ENCODE measurements around the gene COX7C. TPM values are rescaled to one million over a fixed set of nuclear protein-coding genes. Genes with fewer than 3 reads are reported as not detected.

The COX7C gene
- total and polyA plus RNA-seq, 11 donors = 1,038 to 3,656 (median 1,913) TPM

DNA sequence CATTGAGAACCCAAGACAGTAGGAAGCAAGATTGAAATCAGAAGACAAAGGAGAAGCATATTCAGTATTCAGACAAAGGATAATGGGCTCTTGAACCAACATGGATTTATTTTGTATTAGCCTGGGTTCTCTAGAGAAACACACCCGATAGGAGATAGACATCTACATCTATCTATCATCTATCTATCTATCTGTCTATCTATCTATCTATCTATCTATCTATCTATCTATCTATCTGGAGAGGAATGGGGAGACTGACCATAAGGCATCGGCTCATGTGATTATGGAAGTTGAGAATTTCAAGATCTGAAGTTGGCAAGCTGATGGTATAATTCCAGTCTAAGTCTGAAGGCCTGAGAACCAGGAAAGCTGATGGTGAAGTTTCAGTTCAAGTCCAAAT is 13.4 kb downstream of the COX7C start:
- ATAC-seq (no peak), DNase-seq (no peak)
- TF ChIP-seq POLR2A (IDR thresholded peaks at IDR 0.05) = no peak
- TF ChIP-seq, protein P1, sequence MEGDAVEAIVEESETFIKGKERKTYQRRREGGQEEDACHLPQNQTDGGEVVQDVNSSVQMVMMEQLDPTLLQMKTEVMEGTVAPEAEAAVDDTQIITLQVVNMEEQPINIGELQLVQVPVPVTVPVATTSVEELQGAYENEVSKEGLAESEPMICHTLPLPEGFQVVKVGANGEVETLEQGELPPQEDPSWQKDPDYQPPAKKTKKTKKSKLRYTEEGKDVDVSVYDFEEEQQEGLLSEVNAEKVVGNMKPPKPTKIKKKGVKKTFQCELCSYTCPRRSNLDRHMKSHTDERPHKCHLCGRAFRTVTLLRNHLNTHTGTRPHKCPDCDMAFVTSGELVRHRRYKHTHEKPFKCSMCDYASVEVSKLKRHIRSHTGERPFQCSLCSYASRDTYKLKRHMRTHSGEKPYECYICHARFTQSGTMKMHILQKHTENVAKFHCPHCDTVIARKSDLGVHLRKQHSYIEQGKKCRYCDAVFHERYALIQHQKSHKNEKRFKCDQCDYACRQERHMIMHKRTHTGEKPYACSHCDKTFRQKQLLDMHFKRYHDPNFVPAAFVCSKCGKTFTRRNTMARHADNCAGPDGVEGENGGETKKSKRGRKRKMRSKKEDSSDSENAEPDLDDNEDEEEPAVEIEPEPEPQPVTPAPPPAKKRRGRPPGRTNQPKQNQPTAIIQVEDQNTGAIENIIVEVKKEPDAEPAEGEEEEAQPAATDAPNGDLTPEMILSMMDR (IDR thresholded peaks at IDR 0.05) = no peak
- Histone ChIP-seq H3K36me3 (no peaks in the 10 kb centered on the region), H3K27me3 (peaks cover 0 to 14% (median 0%) of the 10 kb centered on the region in 9 donors), H3K27ac (no peak overlapping the region), H3K9me3 (no peaks in the 10 kb centered on the region), H3K4me3 (no peak overlapping the region), H3K4me1 (no peaks in the 10 kb centered on the region)
- intact Hi-C loops (cut with DNase I) = no loop called here
- 92 to 94% (median 93%) methylated on average over 2 of the region's 2 CpGs for WGBS, 4 donors

DNA sequence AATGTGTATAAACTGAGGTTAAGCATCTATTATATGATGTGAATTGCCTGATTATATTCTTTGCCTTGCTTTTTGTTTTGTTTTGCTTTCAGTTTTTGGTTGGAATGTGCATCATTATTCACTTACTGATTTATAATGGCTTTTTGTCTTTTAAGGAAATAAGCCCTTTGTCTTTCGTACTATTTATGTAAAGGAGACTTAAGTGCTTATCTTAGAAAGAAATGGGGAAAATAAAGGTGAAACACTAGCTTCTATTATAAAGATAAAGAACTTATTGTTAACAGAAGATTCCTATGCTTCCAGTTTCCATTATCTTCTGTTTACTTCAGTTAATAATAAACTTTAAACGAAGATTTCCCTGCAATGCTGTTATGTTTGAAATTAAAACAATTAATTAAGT is 23.3 kb downstream of the COX7C start:
- no peak overlapping the region for H3K27ac ChIP-seq
- H3K9me3 ChIP-seq = no peaks in the 10 kb centered on the region
- DNase-seq = no peak
- no peaks in the 10 kb centered on the region for H3K27me3 ChIP-seq
- H3K4me3 ChIP-seq = no peak overlapping the region
- H3K4me1 ChIP-seq = no peaks in the 10 kb centered on the region
- ATAC-seq = no peak
- intact Hi-C loops (cut with DNase I) = no loop called here
- no peaks in the 10 kb centered on the region for H3K36me3 ChIP-seq
- 24 to 34% (median 29%) methylated on average over 2 of the region's 2 CpGs for WGBS, 4 donors
- TF ChIP-seq POLR2A (IDR thresholded peaks at IDR 0.05) = no peak
- TF ChIP-seq, protein P1 (IDR thresholded peaks at IDR 0.05) = no peak

DNA sequence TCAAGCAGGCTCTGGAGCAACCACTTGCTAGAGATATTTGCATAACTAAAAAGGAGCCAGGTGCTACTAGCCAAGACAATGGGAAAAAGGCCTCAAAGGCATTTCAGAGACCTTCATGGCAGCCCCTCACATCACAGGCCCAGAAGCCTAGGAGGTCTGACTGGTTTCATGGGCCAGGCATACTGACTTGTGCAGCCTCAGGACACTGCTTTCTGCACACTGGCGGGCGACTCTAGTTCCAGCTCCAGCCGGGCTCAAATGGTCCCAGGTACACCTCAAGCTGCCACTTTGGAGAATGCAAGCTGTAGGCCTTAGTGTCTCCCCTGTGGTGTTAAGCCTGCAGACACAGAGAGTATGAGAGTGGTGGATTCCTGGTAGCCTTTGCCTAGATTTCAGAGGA is 27.1 kb downstream of the COX7C start:
- Histone ChIP-seq H3K9me3 (no peaks in the 10 kb centered on the region), H3K27ac (no peak overlapping the region), H3K4me1 (no peaks in the 10 kb centered on the region), H3K27me3 (no peaks in the 10 kb centered on the region), H3K4me3 (no peak overlapping the region), H3K36me3 (no peaks in the 10 kb centered on the region)
- DNase-seq = no peak
- WGBS, 4 donors = 93 to 100% (median 95%) methylated on average over 3 of the region's 3 CpGs
- intact Hi-C loops (cut with DNase I) = no loop called here
- no peak for ATAC-seq
- TF ChIP-seq, protein P1 (IDR thresholded peaks at IDR 0.05) = no peak
- no peak for TF ChIP-seq POLR2A (IDR thresholded peaks at IDR 0.05)

DNA sequence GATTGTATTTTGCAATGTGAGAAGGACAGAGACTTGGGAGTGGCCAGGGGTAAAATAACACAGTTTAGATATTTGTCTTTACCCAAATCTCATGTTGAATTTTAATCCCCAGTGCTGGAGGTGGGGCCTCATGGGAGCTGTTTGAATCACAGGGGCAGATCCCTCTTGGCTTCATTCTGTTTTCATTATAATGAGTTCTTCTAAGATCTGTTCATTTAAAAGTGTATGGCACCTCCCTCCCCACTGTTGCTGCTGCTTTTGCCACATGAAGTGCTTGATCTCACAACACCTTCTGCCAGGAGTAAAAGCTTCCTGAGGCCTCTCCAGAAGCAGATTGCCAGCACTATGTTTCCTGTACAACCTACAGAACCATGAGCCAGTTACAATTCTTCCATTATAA is 28.1 kb downstream of the COX7C start:
- H3K4me3 ChIP-seq = no peak overlapping the region
- no peak for ATAC-seq

More for the DNA sequence above, 28.1 kb downstream of the COX7C start:
- Histone ChIP-seq H3K9me3 (no peaks in the 10 kb centered on the region), H3K27ac (no peak overlapping the region), H3K36me3 (no peaks in the 10 kb centered on the region), H3K27me3 (no peaks in the 10 kb centered on the region), H3K4me1 (no peaks in the 10 kb centered on the region)
- no peak for DNase-seq
- intact Hi-C loops (cut with DNase I) = no loop called here
- TF ChIP-seq, protein P1 (IDR thresholded peaks at IDR 0.05) = no peak
